GM12878 (cell line): ENCODE measurements around the gene FNDC3B. TPM values are rescaled to one million over a fixed set of nuclear protein-coding genes. Genes with fewer than 3 reads are reported as not detected.

ENCODE experiments used
- ATAC-seq: fragments of 200-7000 bp; cut with Tn5 transposase; 3 replicates; pipeline ENCODE4 v1.9.1; 2020; ENCODE audit warnings: mild to moderate bottlenecking, moderate library complexity
- BruUV-seq: library from RNA; stranded (reverse); fragments of 400-500 nt; replicated peaks from 2 replicates; lab custom pipeline; 2021; lab: Mats Ljungman, UMichigan
- CTCF ChIA-PET: fragments of 300-600 bp; sonication (Branson Sonifier 250); formaldehyde crosslinking; extraction: SDS; loops from one replicate; lab custom pipeline; 2021; ENCODE audit warnings: inconsistent platforms; lab: Yijun Ruan, JAX
- POLR2A ChIA-PET: fragments of 350-600 bp; formaldehyde crosslinking; extraction: SDS; loops from one replicate; lab custom pipeline; 2021; ENCODE audit warnings: inconsistent platforms; lab: Charles Lee
- RAD21 ChIA-PET: fragments of 300-600 bp; sonication (Branson Sonifier 250); formaldehyde crosslinking; loops from one replicate; lab custom pipeline; 2023; ENCODE audit warnings: antibody characterized with exemption; ENCODE audit not compliant: unreplicated experiment; lab: Charles Lee
- SMC1A ChIA-PET: fragments of 300-600 bp; sonication (Branson Sonifier 250); formaldehyde crosslinking; loops from one replicate; lab custom pipeline; 2023; ENCODE audit not compliant: unreplicated experiment, uncharacterized antibody; lab: Charles Lee
- DNase-seq: peaks from one replicate; pipeline ENCODE4 v3.0.0-alpha.2; 2011; ENCODE audit warnings: low read depth, low spot score
- FAIRE-seq: peaks from 3 replicates; lab custom pipeline; 2011; peaks lifted over from hg19 to GRCh38; lab: Jason Lieb, UNC
- H2AFZ ChIP-seq: 2 replicates; pipeline ENCODE4 v1.6.0; 2011; ENCODE audit warnings: low read depth, low read length, control low read depth; ENCODE audit not compliant: control insufficient read depth
- H3K27ac ChIP-seq: 2 replicates; pipeline ENCODE4 v1.5.1; 2011; ENCODE audit warnings: control low read depth; ENCODE audit not compliant: control insufficient read depth, insufficient read depth
- H3K27me3 ChIP-seq, 2 experiments: replicated peaks in 1 of 2; 2 replicates each; pipeline versions ENCODE4 v1.6.0 to v1.6.1; 2011; ENCODE audit warnings: low read length in 1 of 2; ENCODE audit not compliant: control insufficient read depth in 2 of 2, insufficient read depth in 2 of 2
- H3K36me3 ChIP-seq, 2 experiments: 2 replicates each; pipeline ENCODE4 v1.5.1; 2011; ENCODE audit warnings: low read length in 1 of 2; ENCODE audit not compliant: control insufficient read depth in 2 of 2, insufficient read depth in 2 of 2
- H3K4me1 ChIP-seq: 2 replicates; pipeline ENCODE4 v1.6.1; 2011; ENCODE audit warnings: mild to moderate bottlenecking, low read length, moderate library complexity, mixed read lengths; ENCODE audit not compliant: control insufficient read depth, insufficient read depth
- H3K4me2 ChIP-seq: 2 replicates; pipeline ENCODE4 v1.6.0; 2011; ENCODE audit warnings: control low read depth; ENCODE audit not compliant: control insufficient read depth, insufficient read depth
- H3K4me3 ChIP-seq: fragments of 200-600 bp; sonication (generic); 2 replicates; pipeline ENCODE4 v1.5.1; 2016
- H3K79me2 ChIP-seq: 2 replicates; pipeline ENCODE4 v1.6.0; 2011; ENCODE audit warnings: low read length; ENCODE audit not compliant: control insufficient read depth, insufficient read depth
- H3K9ac ChIP-seq: 2 replicates; pipeline ENCODE4 v1.8.0; 2011; ENCODE audit warnings: low read length, control low read depth, mixed read lengths; ENCODE audit not compliant: control insufficient read depth, insufficient read depth
- H3K9me3 ChIP-seq: replicated peaks from 3 replicates; pipeline ENCODE4 v1.5.1; 2011; ENCODE audit warnings: mild to moderate bottlenecking, low read length; ENCODE audit not compliant: control insufficient read depth, insufficient read depth
- H4K20me1 ChIP-seq: 2 replicates; pipeline ENCODE4 v1.6.0; 2011; ENCODE audit not compliant: control insufficient read depth, insufficient read depth
- CBX3 ChIP-seq: fragments of 200-600 bp; sonication (generic); IDR thresholded peaks from 2 replicates; pipeline ENCODE4 v1.6.1; 2016; ENCODE audit warnings: low read depth, borderline replicate concordance
- CEBPB ChIP-seq, 2 experiments: fragments of 150-350 bp in 1 of 2; IDR thresholded peaks; 2 replicates each; pipeline ENCODE4 v1.6.1; 2012 to 2014; ENCODE audit warnings: low read depth in 2 of 2, low read length in 2 of 2, borderline replicate concordance in 1 of 2, inconsistent platforms in 1 of 2
- HCFC1 ChIP-seq: fragments of 150-350 bp; IDR thresholded peaks from 2 replicates; pipeline ENCODE4 v1.6.1; 2014; ENCODE audit warnings: low read length
- HDAC2 ChIP-seq: fragments of 200-600 bp; sonication (generic); IDR thresholded peaks from 2 replicates; pipeline ENCODE4 v1.6.1; 2017
- HDAC6 ChIP-seq: fragments of 200-600 bp; sonication (generic); IDR thresholded peaks from one replicate; pipeline ENCODE4 v1.8.0; 2017; ENCODE audit warnings: antibody characterized with exemption; ENCODE audit not compliant: unreplicated experiment
- NFYB ChIP-seq: IDR thresholded peaks from 2 replicates; pipeline ENCODE4 v1.6.1; 2011; ENCODE audit warnings: low read depth, mild to moderate bottlenecking, low read length, improper control_type of control experiment, moderate library complexity; ENCODE audit not compliant: insufficient read depth
- NR2C2 ChIP-seq: IDR thresholded peaks from 2 replicates; pipeline ENCODE4 v1.6.1; 2011; ENCODE audit warnings: borderline replicate concordance, low read depth; ENCODE audit not compliant: control insufficient read depth, insufficient read length
- PAX8 ChIP-seq: fragments of 450-650 bp; IDR thresholded peaks from 2 replicates; pipeline ENCODE4 v1.6.1; 2017; ENCODE audit warnings: mild to moderate bottlenecking, moderate library complexity
- POLR2A ChIP-seq: IDR thresholded peaks from 2 replicates; pipeline ENCODE4 v1.6.1; 2011; ENCODE audit warnings: low read depth, mild to moderate bottlenecking, low read length
- POLR2AphosphoS2 ChIP-seq: IDR thresholded peaks from 2 replicates; pipeline ENCODE4 v1.6.1; 2011; ENCODE audit warnings: low read depth, mild to moderate bottlenecking, low read length, improper control_type of control experiment, moderate library complexity
- POU2F2 ChIP-seq: IDR thresholded peaks from 3 replicates; pipeline ENCODE4 v1.6.1; 2011; ENCODE audit warnings: low read depth, mild to moderate bottlenecking, low read length, borderline replicate concordance
- RAD21 ChIP-seq: IDR thresholded peaks from 2 replicates; pipeline ENCODE4 v1.6.1; 2011; ENCODE audit warnings: mild to moderate bottlenecking, low read depth, low read length, moderate library complexity; ENCODE audit not compliant: insufficient read depth
- STAT1 ChIP-seq: fragments of 450-650 bp; conservative IDR thresholded peaks from 2 replicates; pipeline ENCODE4 v1.6.1; 2014; ENCODE audit warnings: antibody characterized with exemption, mild to moderate bottlenecking
- TCF3 ChIP-seq: IDR thresholded peaks from 2 replicates; pipeline ENCODE4 v1.6.1; 2012; ENCODE audit warnings: low read depth, mild to moderate bottlenecking, low read length, borderline replicate concordance; ENCODE audit not compliant: insufficient read depth
- YBX1 ChIP-seq: fragments of 450-650 bp; IDR thresholded peaks from 2 replicates; pipeline ENCODE4 v1.6.1; 2016; ENCODE audit warnings: antibody characterized with exemption
- WGBS: methylation state at CpG from one replicate; pipeline ENCODE4 v1.1.6; 2016; ENCODE audit warnings: low lambda C conversion rate; ENCODE audit not compliant: insufficient replicate concordance, insufficient coverage; ENCODE audit errors: missing lambda C conversion rate; 5-methylcytosine and 5-hydroxymethylcytosine counted together
- in situ Hi-C: fragments of 300-500 bp; cut with MboI; formaldehyde crosslinking; loops from 9 replicates; pipeline ENCODE4 v1.14.3; 2018; ENCODE audit warnings: mixed read lengths
- intact Hi-C: fragments of 100-400 bp; cut with micrococcal nuclease; formaldehyde crosslinking; loops from one replicate; pipeline ENCODE4 v1.14.2; 2022; ENCODE audit not compliant: unreplicated experiment
- polyA plus RNA-seq, 11 experiments: library from polyadenylated mRNA; depleted of rRNA in 4 of 11; unstranded in 6 of 11; stranded (reverse) in 5 of 11; fragments of >200 nt; fragmentation: Nextera tagmentation in 4 of 11; fragmentation: Illumina TruSeq in 1 of 11; extraction: Ambion mirVana in 4 of 11; extraction: Trizol in 1 of 11; gene quantifications; 1 replicate in 1 of 11; 2 replicates in 10 of 11; pipeline versions ENCODE4 v1.2.1 to v1.2.3, GENCODE V29; 2011 to 2016; ENCODE audit warnings: inconsistent platforms in 2 of 11, missing spikeins in 2 of 11, low read depth in 1 of 11
- total RNA-seq, 4 experiments: library from RNA; depleted of rRNA in 3 of 4; stranded (reverse); fragments of >200 nt in 3 of 4; fragmentation: Illumina TruSeq in 1 of 4; extraction: Trizol in 1 of 4; gene quantifications; 2 replicates each; pipeline versions ENCODE4 v1.2.1 to v1.2.3, GENCODE V29; 2013 to 2021

FNDC3B gene
- total and polyA plus RNA-seq, 10 of the 15 experiments (the other 5 are each of a cell fraction or from before 2014, with no cell fraction given) = 7.9 to 35.0 (median 18.5) TPM

DNA sequence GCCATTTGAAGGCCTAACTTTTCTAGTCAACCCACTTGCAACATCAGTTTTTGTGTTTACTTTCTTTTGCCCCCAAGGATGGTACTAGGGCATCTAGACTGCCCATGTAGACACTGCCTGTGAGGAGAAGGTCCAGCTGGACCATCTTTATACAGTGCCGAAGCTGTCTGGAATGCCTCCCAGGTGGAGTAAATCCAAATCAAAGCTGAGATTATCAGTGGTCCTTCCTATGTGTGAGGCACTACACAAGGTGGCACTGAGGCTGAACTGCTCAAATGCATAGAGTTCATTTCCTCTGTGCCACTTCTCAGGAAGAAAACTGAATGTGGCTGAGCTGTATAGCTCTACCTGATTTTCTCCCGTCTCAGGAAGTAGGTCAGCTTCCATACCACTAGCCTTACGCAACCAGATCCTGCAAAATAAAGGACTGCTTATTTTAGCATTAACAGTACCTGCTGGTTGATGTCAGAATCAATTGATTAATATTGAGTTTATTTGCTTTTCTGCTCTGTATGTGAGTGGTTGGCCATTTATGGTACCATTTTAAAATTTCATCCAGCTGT lies 302.8 kb downstream of the FNDC3B start:
- ChIA-PET RAD21 (interaction anchor here (0.6 to 2.7 kb wide), 24 partner anchors 10 to 1293 kb away, joined by 3 to 23 read pairs (median 4); no protein-coding TSS in a partner anchor), SMC1A (interaction anchor here (0.6 to 2.5 kb wide), 31 partner anchors 8 to 777 kb away, joined by 3 to 20 read pairs (median 4); no protein-coding TSS in a partner anchor), POLR2A (interaction anchor here (0.5 kb wide), 1 partner anchor 396 kb away, joined by 6 read pairs; no protein-coding TSS in a partner anchor), CTCF (interaction anchor here (0.6 to 5.4 kb wide), 47 partner anchors 8 to 1381 kb away, joined by 3 to 85 read pairs (median 4); no protein-coding TSS in a partner anchor)
- Histone ChIP-seq H3K36me3 (peaks cover 14 to 34% of the 10 kb centered on the region in 2 experiments), H3K27ac (no peak overlapping the region), H3K27me3 (no peaks in the 10 kb centered on the region), H3K4me3 (no peak overlapping the region), H3K4me1 (no peaks in the 10 kb centered on the region), H3K79me2 (no peaks in the 10 kb centered on the region), H2AFZ (no peak overlapping the region), H3K9me3 (no peaks in the 10 kb centered on the region), H3K4me2 (no peak overlapping the region), H4K20me1 (no peaks in the 10 kb centered on the region), H3K9ac (no peak overlapping the region)
- ATAC-seq = no peak
- intact Hi-C loops (loop anchor here (5.0 kb wide), 2 partner anchors 305 to 495 kb away; partner anchors contain the start of gene FNDC3B), in situ Hi-C loops (loop anchor here (25.0 kb wide), 1 partner anchor 320 kb away; no protein-coding TSS in a partner anchor)
- TF ChIP-seq POLR2AphosphoS2 = no peak
- no peak for TF ChIP-seq STAT1
- TF ChIP-seq POLR2A = no peak
- TF ChIP-seq HDAC6 = no peak
- no peak for TF ChIP-seq CBX3
- no peak for TF ChIP-seq POU2F2
- TF ChIP-seq YBX1 = no peak
- no peak for TF ChIP-seq HDAC2
- no peak for TF ChIP-seq NR2C2
- TF ChIP-seq NFYB = no peak
- no peak for TF ChIP-seq HCFC1
- no peak for TF ChIP-seq CEBPB (IDR thresholded peaks at IDR 0.05; ENCODE audit: borderline replicate concordance in 1 of 2, low read depth in 2 of 2, low read length in 2 of 2)
- TF ChIP-seq RAD21 = no peak
- no peak for TF ChIP-seq PAX8
- no peak for TF ChIP-seq TCF3
- WGBS = 95% methylated on average over 3 of the region's 3 CpGs
- no TSS peak for BruUV-seq
- no peak for FAIRE-seq
- DNase-seq = no peak
